ENCODE data around the gene OLFM2. TPM values are rescaled to one million over a fixed set of nuclear protein-coding genes. Genes with fewer than 3 reads are reported as not detected.
"Not testable (repeated sequence)": the region's sequence is repeated elsewhere in the genome, so short reads cannot be mapped to it uniquely, and the experiment has no call there.

Gene OLFM2
- total RNA-seq, 1 donor from 2014 or later: 0.39 TPM

DNA sequence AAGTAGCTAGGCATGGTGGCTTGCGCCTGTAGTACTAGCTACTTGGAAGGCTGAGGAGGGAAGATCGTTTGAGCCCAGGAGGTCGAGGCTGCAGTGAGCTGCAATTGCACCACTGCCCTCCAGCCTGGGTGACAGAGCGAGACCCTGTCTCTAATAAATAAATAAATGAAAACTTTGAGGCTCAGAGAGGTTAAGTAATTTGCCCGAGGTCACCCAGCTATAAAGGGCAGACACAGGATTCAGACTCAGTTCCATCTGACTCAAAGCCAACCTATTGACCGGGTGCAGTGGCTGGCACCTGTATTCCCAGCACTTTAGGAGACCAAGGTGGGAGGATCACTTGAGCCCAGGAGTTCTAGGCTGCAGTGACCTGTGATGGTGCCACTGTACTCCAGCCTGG is 7.4 kb upstream of the OLFM2 start:
- DNase-seq (ENCODE audit: low read depth in 2 of 2): no peak

DNA sequence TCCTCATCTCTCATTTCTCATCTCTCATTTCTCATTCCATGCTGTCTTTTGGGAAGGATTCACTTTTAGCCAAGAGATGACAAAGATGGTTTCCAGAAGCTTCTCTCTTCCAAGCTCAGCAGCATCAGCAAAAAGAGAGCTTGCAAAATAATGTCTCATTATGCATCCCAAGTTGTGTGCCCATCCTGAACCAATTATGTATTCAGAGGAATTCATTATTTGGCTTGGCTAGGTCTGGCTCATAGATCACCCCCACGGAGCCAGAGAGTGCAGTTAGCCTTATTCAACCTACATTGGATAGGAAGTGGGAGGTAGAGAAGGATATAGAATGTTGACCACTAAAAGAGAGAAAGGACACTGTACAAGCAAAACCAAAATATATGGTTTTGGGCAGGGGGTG is 5.4 kb upstream of the OLFM2 start:
- no peak for DNase-seq (ENCODE audit: low read depth in 2 of 2)

DNA sequence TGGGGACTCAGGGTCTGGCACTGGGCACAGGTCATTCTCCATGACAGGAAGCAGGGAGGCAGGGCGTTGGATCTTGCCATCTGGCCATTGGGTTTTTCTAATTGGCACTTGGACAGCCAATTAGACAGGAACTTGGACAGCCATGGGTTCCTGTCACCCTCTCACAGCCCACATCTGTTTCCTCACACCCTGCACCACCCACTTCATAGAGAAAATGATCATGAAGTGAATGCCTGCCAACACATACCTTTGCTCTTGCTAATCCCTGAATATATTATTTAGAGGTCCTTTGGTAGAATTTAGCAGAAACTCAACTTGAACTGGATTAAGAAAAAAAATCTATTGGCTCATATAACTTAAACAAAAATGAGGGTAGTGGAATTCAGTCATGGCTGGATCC is 4.9 kb upstream of the OLFM2 start:
- no peak for DNase-seq (ENCODE audit: low read depth in 2 of 2)

DNA sequence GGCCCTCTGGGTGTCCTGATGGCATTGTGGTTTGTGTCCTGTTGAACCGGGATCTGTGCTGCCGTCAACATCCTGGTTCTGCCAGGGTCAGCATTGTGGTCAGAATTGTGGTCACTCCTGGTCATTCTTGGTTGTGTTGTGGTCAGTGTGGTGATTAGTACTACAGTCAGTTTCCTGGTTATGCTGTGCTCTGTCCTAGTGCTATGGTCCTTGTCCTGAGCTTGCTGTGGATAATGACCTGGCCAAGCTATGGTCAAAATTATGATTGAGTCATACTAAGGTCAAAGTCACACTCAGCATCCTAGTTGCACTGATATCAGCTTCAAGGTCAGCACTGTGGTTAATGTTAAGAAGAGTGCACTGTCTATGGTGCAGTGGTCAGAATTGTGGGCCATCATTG is 4.5 kb upstream of the OLFM2 start:
- no peak for DNase-seq (ENCODE audit: low read depth in 2 of 2)

DNA sequence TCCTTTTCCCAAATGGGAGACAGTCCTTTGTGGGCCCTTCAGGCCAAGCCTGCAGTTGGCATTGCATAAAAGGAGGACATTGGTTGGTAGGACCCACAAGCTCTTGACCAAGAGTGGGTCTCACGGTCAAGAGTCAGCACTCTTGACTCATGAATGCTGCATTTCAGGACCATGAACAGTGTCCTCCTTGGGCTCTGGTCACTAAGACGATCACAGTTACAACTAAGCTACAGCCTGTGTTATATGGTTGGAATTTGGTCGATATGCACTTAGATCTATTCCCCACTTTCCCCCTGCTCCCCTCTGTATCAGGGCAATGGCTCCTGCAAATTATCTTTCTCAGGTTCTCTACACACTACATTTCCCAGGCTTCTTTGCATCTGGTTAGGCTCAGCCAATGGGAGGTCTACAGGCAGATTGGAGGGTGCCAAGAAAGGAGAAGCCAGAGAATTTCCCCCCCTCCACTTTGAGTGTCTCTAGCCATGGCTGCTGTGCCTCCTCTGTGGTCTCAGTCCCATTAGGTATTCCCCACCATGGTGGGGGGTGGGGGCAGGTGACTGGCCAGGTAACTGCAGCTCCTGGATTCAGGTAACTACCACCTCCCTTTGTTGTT is 3.1 kb upstream of the OLFM2 start:
- peak in 1 of 2 donors; percentile 9 for DNase-seq (ENCODE audit: low read depth in 2 of 2)

DNA sequence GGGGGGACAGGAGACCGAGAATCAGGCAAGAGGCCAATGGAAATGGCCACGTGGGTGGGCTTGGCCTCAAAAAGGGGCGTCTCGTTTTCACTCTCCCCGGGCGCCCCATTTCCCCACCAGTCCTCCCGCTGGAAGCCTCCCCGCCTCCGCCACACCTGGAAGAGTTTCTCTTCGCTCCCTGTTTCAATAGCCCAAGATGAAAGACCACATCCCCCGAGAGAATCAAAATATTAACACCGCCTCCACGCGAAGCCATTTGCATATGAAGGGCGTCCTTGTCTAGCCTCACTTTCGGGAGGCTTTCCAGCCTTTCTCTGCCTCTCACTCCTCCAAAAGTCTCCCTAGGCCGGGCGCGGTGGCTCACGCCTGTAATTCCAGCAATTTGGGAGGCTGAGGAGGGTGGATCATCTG is 691 bp upstream of the OLFM2 start:
- no peak for DNase-seq (ENCODE audit: low read depth in 2 of 2)

DNA sequence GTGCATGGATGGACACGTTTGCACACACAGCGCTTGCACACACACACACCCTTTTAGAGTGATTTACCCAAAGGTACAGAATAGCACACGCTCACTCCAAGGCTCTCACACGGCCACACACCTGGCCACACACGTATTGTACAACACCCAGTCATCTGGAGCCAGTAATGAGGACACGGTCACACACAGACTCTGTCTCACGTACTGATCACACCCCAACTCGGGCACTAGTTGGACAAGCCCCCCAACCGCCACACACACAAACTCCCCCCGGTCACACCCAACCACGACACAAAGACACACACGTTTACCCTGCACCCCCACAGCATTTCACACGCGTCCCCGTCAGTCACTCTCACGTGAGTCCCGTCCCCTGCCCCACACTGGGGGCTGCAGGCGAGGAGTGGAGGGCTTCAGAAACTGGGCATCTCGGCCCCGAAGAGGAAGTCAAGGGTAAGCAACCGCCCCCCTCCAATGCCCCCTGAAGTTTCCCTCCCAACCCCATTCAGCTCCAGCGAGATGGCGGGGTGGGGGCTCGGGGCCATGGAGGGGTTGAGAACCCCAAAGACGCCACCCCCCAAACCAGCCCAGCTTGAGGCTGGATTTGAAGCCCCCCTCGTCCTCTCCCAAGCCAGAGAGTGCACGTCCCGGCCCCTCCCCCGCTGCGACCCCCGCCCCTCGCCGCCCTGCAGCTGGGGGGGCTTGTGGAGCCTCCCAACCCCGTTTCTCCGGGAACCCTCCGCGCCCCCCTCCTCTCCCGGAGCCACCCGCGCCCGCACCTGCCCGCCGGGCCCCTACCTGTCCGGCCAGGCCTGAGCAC is 599 bp downstream of the OLFM2 start:
- DNase-seq (ENCODE audit: low read depth in 2 of 2): no peak

DNA sequence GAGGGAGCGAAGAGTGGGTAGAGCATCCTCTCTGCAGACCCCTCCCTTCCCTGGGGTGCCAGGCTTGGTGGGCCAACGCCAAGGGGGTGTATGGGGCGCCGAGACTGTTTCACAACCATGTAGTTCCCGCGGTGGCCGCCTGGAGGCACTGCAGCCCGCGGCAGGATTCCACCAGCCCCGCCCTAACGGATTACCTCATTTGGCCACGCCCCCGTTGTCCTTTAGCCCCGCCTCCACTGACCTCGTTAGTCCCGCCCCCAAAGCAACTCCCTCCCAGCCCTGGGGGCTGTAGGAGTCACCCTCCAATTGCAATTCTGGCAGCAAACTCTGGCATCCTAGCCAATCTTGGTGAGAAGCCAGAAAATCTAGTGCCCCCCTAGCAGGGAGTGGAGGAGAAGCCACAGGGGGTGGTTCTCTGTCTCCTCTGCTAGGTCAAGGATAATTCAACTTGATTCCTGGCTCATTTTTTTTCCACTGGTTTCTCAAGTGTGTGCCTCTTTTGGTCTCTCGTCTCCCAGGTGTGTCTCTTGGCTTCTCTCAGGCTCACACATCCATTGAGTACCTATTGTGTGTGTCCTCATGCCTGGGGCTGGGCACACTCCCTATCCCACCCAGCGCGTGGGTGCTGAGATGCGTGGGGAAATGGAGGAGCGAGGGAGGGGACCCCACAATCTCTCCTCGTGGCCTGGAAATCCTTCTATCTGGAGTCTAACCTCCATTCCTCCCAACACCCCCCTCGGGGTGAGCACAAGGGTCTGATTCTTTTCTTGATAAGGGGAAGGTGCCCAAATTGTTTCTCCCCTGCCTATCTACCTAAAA is 2.0 kb downstream of the OLFM2 start:
- DNase-seq (ENCODE audit: low read depth in 2 of 2): peak; percentile 12 to 65

DNA sequence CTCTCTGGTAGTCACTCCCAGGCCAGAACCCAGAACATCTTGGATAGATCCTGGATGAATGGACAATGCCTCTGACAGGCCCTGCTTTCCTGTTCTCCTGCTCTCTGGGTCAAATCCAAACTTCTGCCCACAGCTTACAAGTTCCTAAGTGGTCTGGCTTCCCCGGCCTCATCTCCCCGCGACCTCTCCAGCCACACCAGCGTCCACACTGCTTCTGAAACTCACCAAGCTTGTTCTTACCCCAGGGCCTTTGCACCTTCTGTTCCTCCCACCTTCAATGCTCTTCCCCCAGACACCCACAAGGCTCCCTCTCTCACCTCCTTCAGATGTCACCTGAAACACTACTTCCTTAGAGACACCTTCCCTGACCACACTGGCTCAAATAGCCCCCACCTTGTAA is 3.5 kb downstream of the OLFM2 start:
- no peak for DNase-seq (ENCODE audit: low read depth in 2 of 2)

DNA sequence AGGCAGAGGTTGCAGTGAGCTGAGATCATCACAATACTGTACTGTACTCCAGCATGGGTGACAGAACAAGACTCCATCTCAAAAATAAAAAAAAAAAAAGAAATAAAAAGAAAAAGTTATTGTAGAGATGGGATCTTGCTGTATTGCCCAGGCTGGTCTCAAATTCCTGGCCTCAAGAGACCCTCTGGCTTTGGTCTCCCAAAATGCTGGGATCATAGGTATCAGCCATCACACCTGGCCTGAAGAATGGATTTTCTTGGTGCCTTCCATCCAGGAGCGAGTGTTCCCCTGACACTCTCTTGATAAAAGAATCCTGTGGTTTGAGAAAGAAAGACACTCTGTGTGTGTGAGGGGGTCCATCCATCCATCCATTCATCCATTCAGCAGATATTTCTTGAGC is 4.7 kb downstream of the OLFM2 start:
- no peak for DNase-seq (ENCODE audit: low read depth in 2 of 2)

DNA sequence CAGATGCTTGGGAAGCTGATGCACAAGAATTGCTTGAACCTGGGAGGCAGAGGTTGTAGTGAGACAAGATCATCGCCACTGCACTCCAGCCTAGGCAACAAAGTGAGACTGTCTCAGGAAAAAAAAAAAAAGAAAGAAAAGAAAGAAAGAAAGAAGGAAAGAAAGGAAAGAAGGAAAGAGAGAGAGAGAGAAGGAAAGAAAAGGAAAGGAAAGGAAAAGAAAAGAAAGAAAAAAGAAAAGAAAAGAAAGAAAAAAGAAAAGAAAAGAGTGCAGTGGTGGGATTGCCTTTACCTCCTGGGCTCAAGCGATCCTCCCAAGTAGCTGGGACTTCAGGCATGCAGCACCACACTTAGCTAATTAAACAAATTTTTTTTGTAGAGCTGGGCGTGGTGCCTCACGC is 12.9 kb downstream of the OLFM2 start:
- no peak for DNase-seq (ENCODE audit: low read depth in 2 of 2)

DNA sequence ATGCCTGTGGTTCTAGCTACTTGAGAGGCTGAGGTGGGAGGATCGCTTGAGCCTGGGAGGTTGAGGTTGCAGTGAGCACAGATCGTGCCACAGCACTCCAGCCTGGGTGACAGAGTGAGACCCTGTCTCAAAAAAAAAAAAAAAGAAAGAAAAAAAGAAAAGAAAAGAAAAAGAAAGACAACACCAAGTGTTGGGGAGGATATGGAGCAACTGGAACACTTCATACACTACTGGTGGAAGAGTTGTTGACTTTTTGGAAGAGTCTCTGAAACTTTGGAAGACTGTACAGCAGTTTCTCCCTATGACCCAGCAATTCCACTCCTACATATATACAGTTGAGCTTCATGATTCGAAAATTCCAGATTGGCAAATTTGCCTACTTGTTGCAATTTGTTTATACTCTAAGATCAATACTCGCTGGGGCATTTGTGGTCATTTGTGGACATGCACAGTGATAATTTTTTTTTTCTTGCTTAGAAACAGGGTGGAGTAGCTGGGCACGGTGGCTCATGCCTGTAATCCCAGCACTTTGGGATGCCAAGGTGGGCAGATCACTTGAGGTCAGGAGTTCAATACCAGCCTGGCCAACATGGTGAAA is 13.4 kb downstream of the OLFM2 start:
- DNase-seq (ENCODE audit: low read depth in 2 of 2): not testable (repeated sequence)

DNA sequence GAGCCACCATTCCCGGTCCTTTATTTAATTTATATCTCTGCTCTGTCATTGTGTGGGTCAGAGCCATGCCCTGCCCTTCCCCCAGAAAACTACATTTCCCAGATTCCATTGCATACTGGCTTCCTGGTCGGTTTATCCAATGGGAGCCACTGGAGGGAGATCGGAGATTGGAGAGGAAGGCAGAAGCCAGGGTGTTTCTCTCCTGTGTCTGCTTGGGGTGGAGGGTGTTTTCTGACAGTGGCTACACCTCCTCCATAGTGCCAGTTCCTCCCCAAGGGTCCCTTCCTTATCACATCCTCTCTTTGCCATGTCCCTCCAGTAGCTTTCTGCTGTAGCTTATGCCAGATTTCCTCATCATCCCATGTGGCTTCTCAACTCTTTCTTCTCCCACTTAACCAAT is 19.0 kb downstream of the OLFM2 start:
- peak; percentile 28 to 61 for DNase-seq (ENCODE audit: low read depth in 2 of 2)

DNA sequence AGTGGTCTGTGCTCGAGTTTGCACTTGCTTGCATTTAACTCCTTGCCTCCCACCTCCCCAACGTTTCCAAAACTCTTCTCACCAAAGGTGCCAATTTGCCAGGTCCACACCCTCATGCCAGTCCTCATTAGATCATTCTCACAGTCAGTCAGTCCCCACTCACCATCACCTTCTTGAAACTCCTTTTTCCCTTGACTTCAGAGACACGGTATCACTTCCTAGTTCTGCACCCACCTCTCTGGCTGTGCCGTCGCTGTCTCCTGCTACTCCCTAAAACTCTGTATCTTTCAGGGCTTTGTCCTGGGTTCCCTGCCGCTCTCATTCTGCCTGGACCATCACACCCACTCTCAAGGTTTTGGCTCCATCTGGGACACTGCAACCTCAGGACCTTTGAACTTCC is 19.6 kb downstream of the OLFM2 start:
- no peak for DNase-seq (ENCODE audit: low read depth in 2 of 2)

DNA sequence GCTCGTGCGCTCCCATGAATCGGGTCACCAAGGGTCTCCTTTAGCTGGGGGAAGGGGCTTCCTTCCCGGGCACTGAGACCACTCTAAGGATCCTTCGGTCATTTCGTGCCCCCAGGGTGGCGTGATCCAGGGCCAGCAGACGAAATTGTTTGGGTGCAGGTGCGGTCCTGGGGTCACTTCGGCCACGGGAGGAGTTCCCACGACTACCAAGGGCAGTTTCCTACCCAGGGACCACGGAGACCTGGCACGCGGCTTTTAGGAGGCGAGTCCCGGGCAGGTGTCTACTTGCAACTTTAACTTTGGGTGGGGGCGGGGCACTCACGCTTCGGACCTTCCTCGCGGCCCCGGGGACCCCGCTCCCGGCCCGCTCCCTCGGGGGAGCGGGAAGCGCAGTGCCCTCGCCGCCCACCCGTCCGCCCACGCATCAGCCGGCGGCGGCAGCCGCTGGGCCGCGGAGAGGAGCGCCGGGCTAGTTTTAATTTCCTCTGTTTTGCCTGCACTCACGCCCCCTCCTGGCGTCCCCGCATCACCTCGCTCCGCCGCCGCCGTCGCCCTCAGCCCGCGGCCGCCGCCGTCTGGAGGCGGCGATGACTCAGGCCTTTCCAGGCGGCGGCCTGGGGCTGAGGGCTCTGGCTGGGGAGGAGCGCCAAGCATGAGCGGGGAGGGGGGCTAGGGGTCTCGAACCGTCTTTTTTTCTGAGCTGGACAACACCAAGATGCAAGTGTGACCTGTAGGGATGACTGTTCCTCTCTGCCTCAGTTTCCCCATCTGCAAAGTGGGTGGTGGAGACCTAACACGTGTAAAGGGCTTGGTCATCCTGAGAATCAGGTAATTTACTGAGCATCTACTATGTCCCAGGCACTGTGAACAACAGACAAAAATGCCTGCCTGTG is 21.8 kb downstream of the OLFM2 start:
- peak; percentile 12 to 82 for DNase-seq (ENCODE audit: low read depth in 2 of 2)

DNA sequence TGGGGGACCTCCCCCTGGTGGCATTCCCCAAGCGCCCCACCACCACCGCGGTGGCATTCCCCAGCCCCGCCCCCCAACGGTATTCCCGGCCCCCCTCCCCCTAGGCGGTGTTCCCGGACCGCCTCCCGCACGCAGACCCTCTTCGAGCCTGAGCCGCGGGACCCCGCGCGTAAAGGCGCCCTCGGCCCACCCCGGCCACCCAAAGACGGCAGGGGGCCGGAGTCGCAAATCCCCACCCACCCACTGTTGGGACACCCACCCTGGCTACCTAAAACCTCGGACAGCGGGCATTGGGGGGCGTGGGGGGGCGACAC is 22.4 kb downstream of the OLFM2 start:
- DNase-seq (ENCODE audit: low read depth in 2 of 2): no peak

DNA sequence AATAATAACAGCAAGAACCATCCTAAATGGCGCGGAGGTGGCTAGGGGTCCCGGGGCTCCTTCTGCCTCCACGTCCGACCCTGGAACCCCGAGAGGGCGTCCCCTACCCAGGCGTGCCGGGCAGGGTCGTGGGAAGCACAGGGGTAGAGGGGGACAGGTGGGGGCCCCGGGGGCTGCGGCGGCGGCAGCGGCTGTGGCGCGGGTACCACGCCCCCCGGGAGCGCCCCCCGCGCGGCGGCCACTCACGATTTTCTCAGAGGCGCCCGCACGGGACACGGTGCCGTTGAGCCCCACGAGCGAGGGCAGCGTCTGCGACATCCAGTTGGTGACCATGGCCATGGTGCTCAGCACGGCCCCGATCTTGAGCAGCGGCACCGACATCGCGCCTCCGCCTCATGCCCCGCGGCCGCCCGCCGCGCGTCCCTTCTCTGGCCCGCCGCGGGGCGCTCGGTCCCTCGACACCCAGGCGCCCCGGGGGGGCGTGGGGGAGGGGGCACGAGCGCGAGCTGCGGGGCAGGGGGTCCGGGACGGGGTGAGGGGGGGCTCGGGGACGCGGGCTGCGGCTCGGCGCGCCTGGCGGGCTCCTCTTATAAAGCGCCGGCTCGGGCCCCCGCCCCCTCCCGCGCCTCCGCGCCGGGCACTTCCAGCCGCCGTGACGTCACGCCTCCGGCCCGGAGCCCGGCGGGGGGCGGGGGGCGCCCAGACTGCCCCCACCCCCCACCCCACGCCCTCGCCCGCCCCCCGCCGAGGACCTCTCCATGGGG is 22.9 kb downstream of the OLFM2 start:
- peak in 1 of 2 donors; percentile 31 for DNase-seq (ENCODE audit: low read depth in 2 of 2)

DNA sequence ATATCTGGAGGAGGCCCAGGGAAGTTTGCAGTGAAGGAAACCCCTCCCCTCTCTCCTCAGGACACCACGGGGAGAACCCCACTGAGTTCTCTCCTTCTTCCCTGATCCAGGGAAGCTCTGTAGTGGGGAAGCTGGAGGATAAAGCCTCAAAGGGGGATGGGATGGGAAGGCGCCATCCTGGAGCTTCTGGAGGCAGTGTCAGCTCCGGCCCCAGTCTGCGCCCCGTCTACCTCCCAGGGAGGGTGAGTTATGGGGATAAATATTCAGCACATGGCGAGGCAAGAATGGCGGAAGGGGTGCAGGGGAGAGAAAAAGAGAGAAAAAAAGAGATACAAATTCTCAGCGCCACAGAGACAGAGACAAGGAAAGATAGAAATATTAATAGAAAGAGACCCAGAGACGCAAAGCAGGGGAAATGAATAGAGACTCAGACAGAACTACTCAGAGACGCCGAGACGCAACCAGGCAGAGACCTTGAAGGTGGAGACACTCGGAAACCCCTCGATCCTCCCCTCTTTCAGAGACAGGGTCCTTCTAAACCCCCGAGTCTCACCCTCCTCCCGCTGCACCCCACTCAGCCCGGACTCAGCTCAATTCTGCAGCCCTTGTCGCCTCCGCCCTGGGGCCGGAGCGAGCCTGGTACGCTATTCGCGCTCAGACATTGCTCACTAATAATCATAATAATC is 23.6 kb downstream of the OLFM2 start:
- DNase-seq (ENCODE audit: low read depth in 2 of 2): no peak

DNA sequence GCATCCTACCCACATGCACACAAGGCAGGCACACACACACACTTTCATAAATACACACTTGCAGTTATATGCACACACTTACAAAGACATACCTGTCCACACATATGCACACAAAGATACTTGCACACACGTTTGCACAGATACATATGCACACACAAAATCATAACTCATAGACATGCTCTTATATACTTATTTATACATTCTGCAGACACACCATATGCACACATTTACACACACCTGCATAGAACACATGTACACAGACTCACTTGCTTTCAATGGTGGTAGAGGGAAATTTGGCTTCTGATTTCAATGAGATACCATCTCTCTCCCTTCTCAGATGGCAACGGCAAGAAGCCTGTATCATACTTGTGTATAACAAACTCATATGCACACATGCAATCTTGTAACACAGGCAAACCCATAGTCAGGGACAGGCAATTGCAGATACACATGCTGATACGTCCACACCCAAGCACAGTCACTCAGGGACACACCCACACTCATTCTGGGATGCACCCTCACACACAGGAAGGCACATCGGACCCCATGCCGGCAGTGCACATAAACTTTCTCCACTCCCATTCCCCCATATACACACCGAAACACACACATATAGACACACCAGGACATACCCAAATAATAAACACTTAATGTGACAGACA is 24.7 kb downstream of the OLFM2 start:
- DNase-seq (ENCODE audit: low read depth in 2 of 2): no peak

All from dermis microvascular lymphatic vessel endothelial cell (primary cell).